Keratinocyte (primary cell): ENCODE measurements around the gene CAP1. TPM values are rescaled to one million over a fixed set of nuclear protein-coding genes. Genes with fewer than 3 reads are reported as not detected.

ENCODE experiments used
- DNase-seq: peaks from one replicate; pipeline ENCODE4 v3.0.0-alpha.2; 2011; ENCODE audit warnings: low read depth, missing footprints, low spot score
- FAIRE-seq: peaks from 2 replicates; lab custom pipeline; 2011; peaks lifted over from hg19 to GRCh38; lab: Jason Lieb, UNC
- H2AFZ ChIP-seq: 2 replicates; pipeline ENCODE4 v1.6.0; 2012; ENCODE audit warnings: low read length, control low read depth, inconsistent platforms; ENCODE audit not compliant: control insufficient read depth
- H3K27ac ChIP-seq: 2 replicates; pipeline ENCODE4 v1.5.1; 2011; ENCODE audit warnings: low read length; ENCODE audit not compliant: control insufficient read depth, insufficient read depth
- H3K27me3 ChIP-seq: 3 replicates; pipeline ENCODE4 v1.6.0; 2011; ENCODE audit warnings: low read length; ENCODE audit not compliant: control insufficient read depth, insufficient read depth; ENCODE audit errors: extremely low read depth
- H3K36me3 ChIP-seq, 2 experiments: 2 replicates in 1 of 2; 3 replicates in 1 of 2; pipeline ENCODE4 v1.5.1; 2011; ENCODE audit warnings: low read length in 2 of 2, mild to moderate bottlenecking in 1 of 2; ENCODE audit not compliant: control insufficient read depth in 2 of 2, insufficient read depth in 2 of 2; ENCODE audit errors: extremely low read depth in 1 of 2
- H3K4me1 ChIP-seq: 3 replicates; pipeline ENCODE4 v1.5.1; 2011; ENCODE audit warnings: low read length; ENCODE audit not compliant: control insufficient read depth, insufficient read depth; ENCODE audit errors: extremely low read depth
- H3K4me2 ChIP-seq: 3 replicates; pipeline ENCODE4 v1.6.0; 2011; ENCODE audit warnings: low read depth, low read length; ENCODE audit not compliant: control insufficient read depth, insufficient read depth; ENCODE audit errors: extremely low read depth
- H3K4me3 ChIP-seq, 3 experiments: fragments of 200-600 bp in 1 of 3; sonication (generic) in 1 of 3; 2 replicates in 2 of 3; 3 replicates in 1 of 3; pipeline ENCODE4 v1.5.1; 2011 to 2016; ENCODE audit warnings: low read length in 3 of 3, mild to moderate bottlenecking in 3 of 3, control low read depth in 2 of 3, inconsistent platforms in 1 of 3, low read depth in 1 of 3, mixed read lengths in 1 of 3, mixed run types in 1 of 3, moderate library complexity in 1 of 3; ENCODE audit not compliant: control insufficient read depth in 2 of 3, insufficient read depth in 2 of 3; ENCODE audit errors: extremely low read depth in 1 of 3
- H3K79me2 ChIP-seq: 2 replicates; pipeline ENCODE4 v1.6.0; 2012; ENCODE audit warnings: low read length; ENCODE audit not compliant: control insufficient read depth, insufficient read depth
- H3K9ac ChIP-seq: 3 replicates; pipeline ENCODE4 v1.6.0; 2011; ENCODE audit warnings: low read length; ENCODE audit not compliant: control insufficient read depth, insufficient read depth; ENCODE audit errors: extremely low read depth
- H3K9me1 ChIP-seq: 3 replicates; pipeline ENCODE4 v1.6.0; 2011; ENCODE audit warnings: low read length; ENCODE audit not compliant: control insufficient read depth, insufficient read depth; ENCODE audit errors: extremely low read depth
- H3K9me3 ChIP-seq: 2 replicates; pipeline ENCODE4 v1.5.1; 2012; ENCODE audit warnings: low read depth, low read length; ENCODE audit not compliant: control insufficient read depth
- H4K20me1 ChIP-seq: 3 replicates; pipeline ENCODE4 v1.6.0; 2011; ENCODE audit warnings: low read length; ENCODE audit not compliant: control insufficient read depth, insufficient read depth; ENCODE audit errors: extremely low read depth
- EZH2 ChIP-seq: IDR thresholded peaks from one replicate; pipeline ENCODE4 v1.6.1; 2012; ENCODE audit warnings: inconsistent platforms, mild to moderate bottlenecking, low read length, moderate library complexity
- dilution Hi-C: fragments of 300-500 bp; cut with MboI; formaldehyde crosslinking; loops from one replicate; pipeline ENCODE4 v1.7.0; 2020; ENCODE audit warnings: low sequenced_read_pairs; ENCODE audit not compliant: extremely low pct_ligation_motif_present
- polyA plus RNA-seq, 5 experiments: library from polyadenylated mRNA; depleted of rRNA in 3 of 5; stranded (reverse) in 3 of 5; stranded (forward) in 1 of 5; unstranded in 1 of 5; fragments of >200 nt; gene quantifications; 1 replicate in 1 of 5; 2 replicates in 3 of 5; 3 replicates in 1 of 5; pipeline versions ENCODE4 v1.2.1 to v1.2.3, GENCODE V29; 2011 to 2012; ENCODE audit warnings: missing spikeins in 2 of 5, low read depth in 1 of 5, low replicate concordance in 1 of 5
- TF ChIP-seq, protein P1 (sequence below), 3 experiments: IDR thresholded peaks in 1 of 3; conservative IDR thresholded peaks in 1 of 3; optimal IDR thresholded peaks in 1 of 3; 2 replicates in 2 of 3; 3 replicates in 1 of 3; pipeline versions ENCODE3 to v1.5.1; 2011; ENCODE audit warnings: low read length in 3 of 3, mild to moderate bottlenecking in 3 of 3, moderate library complexity in 2 of 3, control low read depth in 1 of 3, inconsistent platforms in 1 of 3; ENCODE audit not compliant: insufficient read depth in 2 of 3; ENCODE audit errors: extremely low read depth in 1 of 3

Gene CAP1
- polyA plus RNA-seq, 1 donor (not counting 4 experiments of a cell fraction or from before 2014, with no cell fraction given): 959 TPM

DNA sequence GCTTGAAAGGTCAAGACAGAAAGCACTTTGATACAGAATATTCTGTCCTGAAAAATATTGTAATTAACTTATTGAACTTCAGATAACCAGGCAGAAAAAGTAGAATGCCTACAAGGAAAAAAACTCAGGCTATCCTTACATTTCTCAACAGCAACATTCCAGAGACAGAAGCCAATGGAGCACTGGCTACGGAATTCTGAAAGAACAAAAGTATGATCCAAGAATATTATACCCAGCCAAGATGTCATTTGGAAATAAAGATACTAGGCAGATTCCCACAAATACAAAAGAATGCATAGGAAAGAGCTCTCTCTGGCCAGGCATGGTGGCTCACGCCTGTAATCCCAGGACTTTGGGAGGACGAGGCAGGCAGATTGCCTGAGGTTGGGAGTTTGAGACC is 62.4 kb downstream of the CAP1 start:
- no peaks in the 10 kb centered on the region for H3K79me2 ChIP-seq
- peaks cover 8% of the 10 kb centered on the region for H3K4me1 ChIP-seq
- H3K27me3 ChIP-seq: no peaks in the 10 kb centered on the region
- dilution Hi-C loops: no loop called here
- no peak overlapping the region for H3K4me3 ChIP-seq
- no peak overlapping the region for H3K27ac ChIP-seq
- H4K20me1 ChIP-seq: no peaks in the 10 kb centered on the region
- TF ChIP-seq, protein P1, sequence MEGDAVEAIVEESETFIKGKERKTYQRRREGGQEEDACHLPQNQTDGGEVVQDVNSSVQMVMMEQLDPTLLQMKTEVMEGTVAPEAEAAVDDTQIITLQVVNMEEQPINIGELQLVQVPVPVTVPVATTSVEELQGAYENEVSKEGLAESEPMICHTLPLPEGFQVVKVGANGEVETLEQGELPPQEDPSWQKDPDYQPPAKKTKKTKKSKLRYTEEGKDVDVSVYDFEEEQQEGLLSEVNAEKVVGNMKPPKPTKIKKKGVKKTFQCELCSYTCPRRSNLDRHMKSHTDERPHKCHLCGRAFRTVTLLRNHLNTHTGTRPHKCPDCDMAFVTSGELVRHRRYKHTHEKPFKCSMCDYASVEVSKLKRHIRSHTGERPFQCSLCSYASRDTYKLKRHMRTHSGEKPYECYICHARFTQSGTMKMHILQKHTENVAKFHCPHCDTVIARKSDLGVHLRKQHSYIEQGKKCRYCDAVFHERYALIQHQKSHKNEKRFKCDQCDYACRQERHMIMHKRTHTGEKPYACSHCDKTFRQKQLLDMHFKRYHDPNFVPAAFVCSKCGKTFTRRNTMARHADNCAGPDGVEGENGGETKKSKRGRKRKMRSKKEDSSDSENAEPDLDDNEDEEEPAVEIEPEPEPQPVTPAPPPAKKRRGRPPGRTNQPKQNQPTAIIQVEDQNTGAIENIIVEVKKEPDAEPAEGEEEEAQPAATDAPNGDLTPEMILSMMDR (optimal IDR thresholded peaks at IDR 0.05 in 1 of 3, IDR thresholded peaks at IDR 0.05 in 1 of 3, conservative IDR thresholded peaks at IDR 0.05 in 1 of 3; ENCODE audit: extremely low read depth in 1 of 3, insufficient read depth in 2 of 3, low read length in 3 of 3): no peak
- no peak for TF ChIP-seq EZH2
- no peak for FAIRE-seq
- H3K36me3 ChIP-seq: no peaks in the 10 kb centered on the region
- no peaks in the 10 kb centered on the region for H3K9me1 ChIP-seq
- H3K9me3 ChIP-seq: no peaks in the 10 kb centered on the region
- H3K4me2 ChIP-seq: no peak overlapping the region
- H3K9ac ChIP-seq: no peak overlapping the region
- no peak overlapping the region for H2AFZ ChIP-seq
- no peak for DNase-seq

DNA sequence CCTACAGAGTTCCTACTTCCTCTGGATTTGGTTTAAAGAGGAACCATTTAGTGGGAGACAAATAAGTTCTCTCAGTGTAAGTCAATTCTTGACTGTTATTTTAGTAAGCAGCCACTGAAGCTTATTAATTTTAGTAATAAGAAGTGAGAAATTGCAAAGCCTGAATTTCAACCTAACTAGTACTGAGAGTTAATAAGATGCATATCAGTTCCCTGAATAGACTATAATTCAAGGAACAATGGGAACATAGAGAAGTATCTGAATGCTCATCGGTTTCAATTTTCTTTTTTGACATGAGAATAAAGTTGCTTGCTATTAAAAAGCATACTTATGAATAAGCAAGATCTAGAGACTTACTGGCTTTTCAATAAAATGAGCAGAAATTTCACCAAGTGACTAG is 64.5 kb downstream of the CAP1 start:
- Histone ChIP-seq H2AFZ (no peak overlapping the region), H3K4me2 (no peak overlapping the region), H3K9ac (no peak overlapping the region), H3K36me3 (no peaks in the 10 kb centered on the region), H3K9me1 (no peaks in the 10 kb centered on the region), H3K9me3 (no peaks in the 10 kb centered on the region), H3K27me3 (no peaks in the 10 kb centered on the region), H3K79me2 (no peaks in the 10 kb centered on the region), H4K20me1 (no peaks in the 10 kb centered on the region), H3K27ac (no peak overlapping the region), H3K4me1 (peaks cover 10% of the 10 kb centered on the region), H3K4me3 (no peak overlapping the region)
- FAIRE-seq (no peak), DNase-seq (no peak)
- dilution Hi-C loops: no loop called here
- TF ChIP-seq EZH2: no peak
- TF ChIP-seq, protein P1 (optimal IDR thresholded peaks at IDR 0.05 in 1 of 3, IDR thresholded peaks at IDR 0.05 in 1 of 3, conservative IDR thresholded peaks at IDR 0.05 in 1 of 3; ENCODE audit: extremely low read depth in 1 of 3, insufficient read depth in 2 of 3, low read length in 3 of 3): no peak
